ENCODE measurements around the gene SYNJ2.

GRCh38 chr6:157989541-157990289, 8.1 kb downstream of the SYNJ2 start:
- TF ChIP-seq EZH2phosphoT487 (IDR thresholded peaks at IDR 0.05; ENCODE audit: insufficient read depth, low read depth) (no peak), EZH2 (IDR thresholded peaks at IDR 0.05; ENCODE audit: insufficient read depth, poor library complexity, severe bottlenecking) (no peak)
